Measurements from ENCODE around the gene GPR87. TPM values are rescaled to one million over a fixed set of nuclear protein-coding genes. Genes with fewer than 3 reads are reported as not detected.

GPR87 gene
- total and polyA plus RNA-seq, 2 of the 4 experiments (the other 2 are of a cell fraction), result 0.26 to 0.36 TPM

- no peak overlapping the region for H3K4me3 ChIP-seq (ENCODE audit: insufficient read depth, low read depth, low read length)
- H3K9ac ChIP-seq (ENCODE audit: low read depth, low read length), result no peak overlapping the region
- dilution Hi-C loops (cut with HindIII; ENCODE audit: low sequenced_read_pairs, unreplicated experiment) (no loop called here), in situ Hi-C loops (cut with MboI; ENCODE audit: low sequenced_read_pairs) (no loop called here), intact Hi-C loops (cut with micrococcal nuclease) (no loop called here)
- H3K9me1 ChIP-seq (ENCODE audit: insufficient read depth, low read length), result no peaks in the 10 kb centered on the region
- peaks cover 3% of the 10 kb centered on the region; the same call in 1 of the 2 replicates for H3K4me1 ChIP-seq (ENCODE audit: control insufficient read depth, insufficient read depth, low read length)
- no peak overlapping the region for H3K27ac ChIP-seq (ENCODE audit: insufficient read depth, low read length)
- no peak overlapping the region for H4K8ac ChIP-seq (ENCODE audit: low read depth in 2 of 2, low read length in 2 of 2)
- no peak overlapping the region for H3K56ac ChIP-seq (ENCODE audit: extremely low read depth, insufficient read depth, low read length)
- no peak overlapping the region for H4K5ac ChIP-seq (ENCODE audit: low read depth, low read length)
- ChIA-PET CTCF (interaction anchor here (0.5 to 0.9 kb wide), 4 partner anchors 11 to 66 kb away, joined by 3 read pairs; no protein-coding TSS in a partner anchor), POLR2A (ENCODE audit: unreplicated experiment) (no interaction called here)
- no TSS peak for BruUV-seq (replicated peaks)
- no CpG with 5 or more reads among the region's 4 CpGs for WGBS, 2 experiments (ENCODE audit: extremely low coverage in 2 of 2, insufficient read length in 1 of 2)
- no peak overlapping the region for H3K23ac ChIP-seq (ENCODE audit: low read depth, low read length)
- H2BK15ac ChIP-seq (ENCODE audit: low read depth, low read length), result no peak overlapping the region
- TF ChIP-seq MAZ (IDR thresholded peaks at IDR 0.05; ENCODE audit: borderline replicate concordance, low read depth, low read length) (no peak), CEBPB (IDR thresholded peaks at IDR 0.05; ENCODE audit: low read depth, low read length) (no peak), POLR2A (IDR thresholded peaks at IDR 0.05; ENCODE audit: low read depth, low read length) (no peak), NFE2L2 (IDR thresholded peaks at IDR 0.05; ENCODE audit: low read depth, low read length) (no peak), CTCF (conservative IDR thresholded peaks at IDR 0.05; ENCODE audit: low read depth, low read length) (no peak), BHLHE40 (IDR thresholded peaks at IDR 0.05; ENCODE audit: low read depth, low read length) (no peak), CHD1 (IDR thresholded peaks at IDR 0.05; ENCODE audit: low read depth, low read length) (no peak), RAD21 (IDR thresholded peaks at IDR 0.05; ENCODE audit: low read length) (no peak), RFX5 (IDR thresholded peaks at IDR 0.05; ENCODE audit: low read depth, low read length) (no peak), RCOR1 (IDR thresholded peaks at IDR 0.05; ENCODE audit: insufficient replicate concordance, low read length) (no peak), SMC3 (IDR thresholded peaks at IDR 0.05; ENCODE audit: low read depth, low read length) (no peak), USF2 (IDR thresholded peaks at IDR 0.05; ENCODE audit: low read depth, low read length) (no peak), MXI1 (IDR thresholded peaks at IDR 0.05; ENCODE audit: borderline replicate concordance, low read depth, low read length) (no peak), FOS (IDR thresholded peaks at IDR 0.05; ENCODE audit: low read depth, low read length) (no peak), MAFK (IDR thresholded peaks at IDR 0.05; ENCODE audit: low read depth, low read length) (no peak), ELK1 (IDR thresholded peaks at IDR 0.05; ENCODE audit: borderline replicate concordance, low read depth, low read length) (no peak)
- no peak overlapping the region for H2AK9ac ChIP-seq (replicated peaks; ENCODE audit: low read depth, low read length, poor library complexity)
- H3K18ac ChIP-seq (ENCODE audit: low read depth, low read length), result no peak overlapping the region
- H2BK5ac ChIP-seq (ENCODE audit: low read depth, low read length, poor library complexity, severe bottlenecking), result no peak overlapping the region
- H2AK5ac ChIP-seq (ENCODE audit: low read depth, low read length), result no peak overlapping the region
- H2BK120ac ChIP-seq (ENCODE audit: low read depth, low read length), result no peak overlapping the region
- no peak overlapping the region for H3K14ac ChIP-seq (replicated peaks; ENCODE audit: low read depth, low read length)
- H3K27me3 ChIP-seq (ENCODE audit: control insufficient read depth, insufficient read depth, low read length), result no peaks in the 10 kb centered on the region
- ATAC-seq (ENCODE audit: low read depth) (no peak), DNase-seq (no peak)
- no peak overlapping the region for H4K91ac ChIP-seq (ENCODE audit: insufficient read depth, low read depth, low read length)
- no peak overlapping the region for H2BK20ac ChIP-seq (ENCODE audit: low read depth, low read length)
- H4K20me1 ChIP-seq (ENCODE audit: insufficient read depth, low read length), result no peaks in the 10 kb centered on the region
- no peak overlapping the region for H3K4ac ChIP-seq (ENCODE audit: low read depth, low read length)
- no peaks in the 10 kb centered on the region for H3K79me1 ChIP-seq (ENCODE audit: low read depth in 1 of 2, low read length in 2 of 2)
- H3K9me3 ChIP-seq (ENCODE audit: control insufficient read depth, insufficient read depth, low read length), result no peaks in the 10 kb centered on the region
- no peak overlapping the region for H2AFZ ChIP-seq (replicated peaks; ENCODE audit: low read length, poor library complexity)
- no peaks in the 10 kb centered on the region for H3K36me3 ChIP-seq (ENCODE audit: control insufficient read depth, insufficient read depth, low read length)
- no peak overlapping the region for H3K4me2 ChIP-seq (ENCODE audit: low read depth, low read length)
Measured at GRCh38 chr3:151351648-151352047, 35.0 kb upstream of the GPR87 start.

All from IMR-90 (cell line).